ENCODE results near the gene CARNS1.

CARNS1 gene

GRCh38 chr11:67391304-67392182 is 23.9 kb upstream of the CARNS1 start, which contains the start of gene RAD9A:
Gene RAD9A, plus strand, starts transcription at chr11:67391986. Its CDS starts 59 bp downstream, at chr11:67392045.
- peak within 1 kb of the TSS; percentile 94 for H3K27ac ChIP-seq
- peak; percentile 97 for DNase-seq (ENCODE audit: low spot score)
- no peak for TF ChIP-seq CTCF (conservative IDR thresholded peaks at IDR 0.05; ENCODE audit: low read depth)
- ChIA-PET POLR2A (ENCODE audit: low non-redundant PET) (interaction anchor here (0.6 to 1.8 kb wide), 5 partner anchors 10 to 187 kb away, joined by 3 to 14 read pairs (median 4); partner anchors contain the start of gene PPP1CA), CTCF (interaction anchor here (0.9 to 2.5 kb wide), 3 partner anchors 9 to 11 kb away, joined by 3 to 15 read pairs (median 9); partner anchors contain the start of gene PPP1CA)

- POLR2A ChIA-PET (ENCODE audit: low non-redundant PET), result interaction anchor here (0.9 to 1.8 kb wide), 3 partner anchors 9 to 113 kb away, joined by 3 to 14 read pairs (median 4); partner anchors contain the start of gene PPP1CA
- TF ChIP-seq CTCF (conservative IDR thresholded peaks at IDR 0.05; ENCODE audit: low read depth), result no peak
- CTCF ChIA-PET, result interaction anchor here (1.5 to 2.5 kb wide), 2 partner anchors 9 to 10 kb away, joined by 9 to 15 read pairs; partner anchors contain the start of gene PPP1CA
- no peak for DNase-seq (ENCODE audit: low spot score)
- peak overlapping the region; percentile 94 for H3K27ac ChIP-seq
Measured at GRCh38 chr11:67392183-67392715, 23.2 kb upstream of the CARNS1 start.

- CTCF ChIA-PET, result no interaction called here
- DNase-seq (ENCODE audit: low spot score), result no peak
- no peak for TF ChIP-seq CTCF (conservative IDR thresholded peaks at IDR 0.05; ENCODE audit: low read depth)
- POLR2A ChIA-PET (ENCODE audit: low non-redundant PET), result interaction anchor here (0.6 kb wide), 1 partner anchor 8 kb away, joined by 4 read pairs; the partner anchor contains the start of gene PPP1CA
- H3K27ac ChIP-seq, result peak overlapping the region; percentile 94
Measured at GRCh38 chr11:67393437-67393836, 22.0 kb upstream of the CARNS1 start.

GRCh38 chr11:67393990-67394389 is 21.5 kb upstream of the CARNS1 start:
- DNase-seq (ENCODE audit: low spot score), result no peak
- H3K27ac ChIP-seq, result peak overlapping the region; percentile 94
- TF ChIP-seq CTCF (conservative IDR thresholded peaks at IDR 0.05; ENCODE audit: low read depth), result no peak
- POLR2A ChIA-PET (ENCODE audit: low non-redundant PET), result no interaction called here
- CTCF ChIA-PET, result interaction anchor here (0.6 kb wide), 1 partner anchor 42 kb away, joined by 3 read pairs; no protein-coding TSS in a partner anchor

- no peak for DNase-seq (ENCODE audit: low spot score)
- POLR2A ChIA-PET (ENCODE audit: low non-redundant PET), result no interaction called here
- peak overlapping the region; percentile 94 for H3K27ac ChIP-seq
- no peak for TF ChIP-seq CTCF (conservative IDR thresholded peaks at IDR 0.05; ENCODE audit: low read depth)
- CTCF ChIA-PET, result interaction anchor here (1.6 kb wide), 1 partner anchor 13 kb away, joined by 4 read pairs; no protein-coding TSS in a partner anchor
Measured at GRCh38 chr11:67395555-67396258, 19.8 kb upstream of the CARNS1 start.

GRCh38 chr11:67396259-67396581 is 19.3 kb upstream of the CARNS1 start:
- no peak for TF ChIP-seq CTCF (conservative IDR thresholded peaks at IDR 0.05; ENCODE audit: low read depth)
- ChIA-PET CTCF (interaction anchor here (1.6 kb wide), 1 partner anchor 14 kb away, joined by 4 read pairs; no protein-coding TSS in a partner anchor), POLR2A (ENCODE audit: low non-redundant PET) (no interaction called here)
- DNase-seq (ENCODE audit: low spot score), result no peak
- H3K27ac ChIP-seq, result peak overlapping the region; percentile 94
